ENCODE measurements around the gene SIM2. TPM values are rescaled to one million over a fixed set of nuclear protein-coding genes. Genes with fewer than 3 reads are reported as not detected.

The SIM2 gene
- total and polyA plus RNA-seq, 8 donors, result 1.2 to 1.6 (median 1.4) TPM; not detected in 2

GRCh38 chr21:36743008-36743407 lies 44.1 kb downstream of the SIM2 start:
- H3K4me1 ChIP-seq, result peaks cover 0 to 7% of the 10 kb centered on the region in 2 donors
- TF ChIP-seq CTCF (IDR thresholded peaks at IDR 0.05), result no peak
- ATAC-seq, result no peak
- no peaks in the 10 kb centered on the region for H3K9me3 ChIP-seq
- H3K36me3 ChIP-seq, result no peaks in the 10 kb centered on the region
- H3K27me3 ChIP-seq, result peaks cover 21 to 65% of the 10 kb centered on the region in 2 donors
- H3K27ac ChIP-seq, result no peak overlapping the region
- intact Hi-C loops (cut with DNase I), result loop anchor here in 1 of 2 donors (10.0 kb wide), 1 partner anchor 182 kb away; no protein-coding TSS in a partner anchor
- no peak overlapping the region for H3K4me3 ChIP-seq
- no peak for DNase-seq

- intact Hi-C loops (cut with DNase I), result loop anchor here in 1 of 2 donors (10.0 kb wide), 1 partner anchor 181 kb away; no protein-coding TSS in a partner anchor
- DNase-seq (no peak), ATAC-seq (no peak)
- Histone ChIP-seq H3K36me3 (no peaks in the 10 kb centered on the region), H3K27ac (no peak overlapping the region), H3K27me3 (peaks cover 24 to 65% of the 10 kb centered on the region in 2 donors), H3K4me3 (no peak overlapping the region), H3K9me3 (no peaks in the 10 kb centered on the region), H3K4me1 (peaks cover 0 to 9% of the 10 kb centered on the region in 2 donors)
- TF ChIP-seq CTCF (IDR thresholded peaks at IDR 0.05), result no peak
Measured at GRCh38 chr21:36743446-36743845, 44.5 kb downstream of the SIM2 start.

- intact Hi-C loops (cut with DNase I), result loop anchor here in 1 of 2 donors (10.0 kb wide), 1 partner anchor 181 kb away; no protein-coding TSS in a partner anchor
- H3K27me3 ChIP-seq, result peaks cover 30 to 68% of the 10 kb centered on the region in 2 donors
- DNase-seq, result no peak
- H3K4me3 ChIP-seq, result no peak overlapping the region
- no peaks in the 10 kb centered on the region for H3K36me3 ChIP-seq
- no peak overlapping the region for H3K27ac ChIP-seq
- no peak for ATAC-seq
- no peaks in the 10 kb centered on the region for H3K9me3 ChIP-seq
- peaks cover 0 to 9% of the 10 kb centered on the region in 2 donors for H3K4me1 ChIP-seq
- no peak for TF ChIP-seq CTCF (IDR thresholded peaks at IDR 0.05)
Measured at GRCh38 chr21:36744190-36744559, 45.3 kb downstream of the SIM2 start.

GRCh38 chr21:36744560-36745231 lies 45.8 kb downstream of the SIM2 start:
- Histone ChIP-seq H3K9me3 (no peaks in the 10 kb centered on the region), H3K4me3 (no peak overlapping the region), H3K4me1 (peaks cover 0 to 9% of the 10 kb centered on the region in 2 donors), H3K36me3 (no peaks in the 10 kb centered on the region), H3K27ac (no peak overlapping the region), H3K27me3 (peaks cover 30 to 74% of the 10 kb centered on the region in 2 donors)
- peak; percentile 28 for ATAC-seq
- DNase-seq, result peak in 2 of 4 donors; percentile 50 to 60
- TF ChIP-seq CTCF (IDR thresholded peaks at IDR 0.05), result no peak
- intact Hi-C loops (cut with DNase I), result loop anchor here in 1 of 2 donors (10.0 kb wide), 1 partner anchor 180 kb away; no protein-coding TSS in a partner anchor

- H3K27me3 ChIP-seq, result peaks cover 30 to 68% of the 10 kb centered on the region in 2 donors
- H3K36me3 ChIP-seq, result no peaks in the 10 kb centered on the region
- no peak for DNase-seq
- ATAC-seq, result no peak
- peaks cover 0 to 9% of the 10 kb centered on the region in 2 donors for H3K4me1 ChIP-seq
- no peaks in the 10 kb centered on the region for H3K9me3 ChIP-seq
- intact Hi-C loops (cut with DNase I), result loop anchor here in 1 of 2 donors (10.0 kb wide), 1 partner anchor 179 kb away; no protein-coding TSS in a partner anchor
- TF ChIP-seq CTCF (IDR thresholded peaks at IDR 0.05), result no peak
- H3K4me3 ChIP-seq, result no peak overlapping the region
- no peak overlapping the region for H3K27ac ChIP-seq
Measured at GRCh38 chr21:36745459-36745858, 46.5 kb downstream of the SIM2 start.

Data from left lung (tissue), 10 donors.